Kidney tubule cell (primary cell): ENCODE results near the gene PRKCZ.
"Not testable (repeated sequence)": the region's sequence is repeated elsewhere in the genome, so short reads cannot be mapped to it uniquely, and the experiment has no call there.

Experiments used
- DNase-seq: peaks from one replicate; pipeline ENCODE4 v3.0.0-alpha.2; 2018; ENCODE audit warnings: low spot score

PRKCZ gene

DNA sequence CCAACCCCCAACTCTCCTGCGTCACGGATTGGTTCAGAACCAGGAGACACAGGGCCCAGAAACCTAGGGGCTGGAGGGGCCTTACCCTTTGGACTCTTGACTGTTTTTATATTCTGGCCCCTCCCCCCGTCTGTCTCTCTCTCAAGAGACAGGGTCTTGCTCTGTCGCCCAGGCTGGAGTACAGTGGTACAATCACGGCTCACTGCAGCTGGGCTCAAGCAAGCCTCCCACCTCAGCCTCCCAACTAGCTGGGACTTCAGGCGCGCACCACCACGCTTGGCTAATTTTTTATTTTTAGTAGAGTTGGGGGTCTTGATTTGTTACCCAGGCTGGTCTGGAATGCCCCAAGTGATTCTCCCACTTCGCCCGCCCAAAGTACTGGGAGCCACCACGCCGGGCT lies 52.5 kb downstream of the PRKCZ start:
- no peak for DNase-seq

- DNase-seq: no peak
Measured at GRCh38 chr1:2103266-2103900, 53.2 kb downstream of the PRKCZ start.

GRCh38 chr1:2103901-2104590 lies 53.8 kb downstream of the PRKCZ start:
- DNase-seq: no peak

DNA sequence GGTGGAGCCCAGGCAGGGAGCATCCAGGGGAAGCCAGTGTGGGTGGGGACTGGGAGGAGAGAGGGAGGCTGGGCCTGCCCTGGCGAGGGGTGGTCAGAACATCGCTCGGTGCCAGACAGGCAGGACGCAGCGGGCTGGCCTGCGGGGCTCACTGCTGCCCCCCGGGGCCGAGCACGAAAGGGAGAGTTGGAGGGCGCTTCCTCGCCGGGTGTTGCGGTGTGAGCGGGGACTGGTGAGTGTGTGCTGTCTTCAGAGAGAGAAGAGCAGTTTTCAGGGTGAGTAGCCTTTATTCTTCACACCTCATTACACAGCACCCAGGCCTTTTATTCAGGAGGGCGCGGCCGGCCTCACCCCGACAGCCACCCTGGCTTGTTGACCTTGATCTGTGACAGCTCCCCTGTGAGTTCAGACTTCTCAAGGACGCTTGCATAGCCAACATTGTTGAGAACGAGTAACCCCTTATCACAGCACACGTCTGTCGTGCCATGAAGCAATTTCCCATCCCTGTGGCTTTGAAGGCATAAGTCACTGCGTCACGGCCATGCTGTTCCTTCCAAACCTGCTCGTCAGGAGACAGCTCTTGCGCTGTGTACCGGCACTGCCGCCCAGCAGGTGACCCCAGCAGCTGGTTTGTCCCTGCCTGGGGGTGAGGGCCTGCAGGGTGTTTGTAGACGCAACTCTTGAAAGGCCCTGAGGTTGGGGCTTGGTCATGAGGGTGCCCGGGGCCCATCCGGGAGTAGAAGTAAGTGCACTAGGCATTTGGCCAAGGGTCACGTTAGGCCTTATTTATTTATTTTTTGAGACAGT lies 54.6 kb downstream of the PRKCZ start:
- peak; percentile 62 for DNase-seq

DNA sequence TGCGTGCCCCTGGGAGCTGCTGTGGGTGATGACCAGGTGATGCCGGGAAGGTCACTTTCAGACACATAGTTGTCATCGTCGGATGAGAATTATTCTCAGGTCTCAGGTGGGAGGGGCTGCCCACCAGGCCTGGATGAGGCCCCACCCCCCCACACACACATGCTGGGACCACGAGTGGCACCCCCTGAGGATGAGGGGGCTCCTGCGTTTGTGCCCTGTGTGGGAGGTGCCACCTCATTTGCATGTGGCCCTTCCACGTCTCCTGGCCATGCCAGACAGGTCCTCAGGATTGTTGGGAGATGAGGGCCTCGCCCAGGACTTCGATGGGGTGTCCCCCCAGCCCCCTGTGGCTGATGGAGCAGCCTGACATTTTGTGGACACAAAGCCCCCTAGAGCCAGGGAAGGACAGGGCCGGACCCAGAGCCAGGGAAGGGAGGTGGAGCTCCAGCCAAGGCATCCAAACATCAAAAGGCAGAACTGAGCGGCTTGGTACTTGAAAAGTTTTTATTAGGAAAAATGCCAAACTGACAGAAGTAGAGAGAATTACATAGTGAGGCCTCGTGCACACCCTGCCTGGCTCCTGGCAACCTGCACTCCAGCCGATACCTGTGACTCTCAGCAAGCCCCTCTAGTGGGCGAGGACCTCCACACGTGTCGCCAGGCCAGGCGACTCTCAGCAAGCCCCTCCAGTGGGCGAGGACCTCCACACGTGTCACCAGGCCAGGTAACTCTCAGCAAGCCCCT lies 55.7 kb downstream of the PRKCZ start:
- DNase-seq: no peak

GRCh38 chr1:2106659-2107405 lies 56.6 kb downstream of the PRKCZ start:
- DNase-seq: no peak

- DNase-seq: no peak
Measured at GRCh38 chr1:2107586-2108212, 57.5 kb downstream of the PRKCZ start.

DNA sequence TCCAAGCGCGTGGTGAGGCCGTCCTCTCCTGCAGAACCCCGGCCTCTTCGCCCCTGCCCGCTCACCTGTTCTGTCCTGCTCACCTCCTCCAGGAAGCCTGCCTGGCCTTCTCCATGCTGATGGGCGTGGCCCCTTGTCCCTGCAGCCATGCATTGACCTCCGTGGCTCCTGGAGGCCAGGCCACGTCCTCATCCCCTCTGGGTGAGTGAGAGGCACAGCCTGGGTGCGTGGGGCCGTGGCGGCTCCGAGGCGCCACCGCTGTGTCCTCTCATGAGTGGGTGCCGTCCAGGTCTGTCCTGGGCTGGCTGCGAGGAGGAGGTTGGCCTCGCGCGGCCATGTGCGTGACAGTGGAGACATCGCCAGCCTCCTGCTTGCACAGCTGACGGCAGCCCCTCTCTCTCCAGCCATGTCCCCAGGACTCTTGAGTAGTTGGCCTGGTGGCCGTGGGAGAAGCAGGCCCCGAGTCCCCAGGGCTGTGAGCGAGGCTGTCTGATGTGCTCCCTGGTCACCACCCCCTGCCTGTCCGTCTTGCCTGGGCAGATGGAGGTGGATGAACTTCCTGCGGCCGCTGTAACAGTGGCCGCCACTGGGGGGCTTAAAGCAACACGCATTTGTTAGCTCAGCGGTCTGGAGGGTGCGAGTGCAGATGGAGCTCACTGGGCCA lies 58.1 kb downstream of the PRKCZ start:
- DNase-seq: peak; percentile 9

DNA sequence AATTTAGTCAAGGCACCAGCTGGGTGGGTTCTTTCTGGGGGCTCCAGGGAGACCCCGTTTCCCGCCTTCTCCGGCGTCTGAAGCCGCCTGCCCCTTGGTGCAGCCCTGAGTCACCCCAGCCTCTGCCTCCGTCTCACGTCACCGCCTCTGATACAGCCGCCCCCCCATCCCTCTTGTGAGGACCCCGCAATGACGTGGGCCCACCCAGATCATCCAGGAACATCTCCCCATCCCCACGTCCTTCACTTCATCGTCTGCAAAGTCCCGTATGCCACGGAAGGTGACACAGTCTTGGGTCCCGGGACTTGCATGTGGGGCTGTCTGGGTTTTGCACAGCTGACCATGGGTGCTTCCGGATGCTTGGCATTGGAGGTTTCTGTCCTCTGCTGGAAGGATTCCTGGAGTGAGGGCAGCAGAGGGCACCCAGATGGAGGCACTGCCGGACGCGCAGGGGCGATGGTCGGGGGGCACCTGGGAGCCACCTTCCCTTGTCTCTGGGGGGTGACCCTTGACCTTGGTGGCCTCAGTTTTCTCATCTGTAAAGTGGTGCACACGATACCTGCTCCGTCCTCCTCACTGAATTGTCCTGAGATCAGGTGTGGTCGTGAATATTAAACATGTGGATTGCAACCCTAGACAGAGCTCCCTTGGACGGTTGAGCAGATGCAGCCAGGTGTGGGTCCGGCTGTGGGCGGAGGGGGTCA lies 58.8 kb downstream of the PRKCZ start:
- DNase-seq: no peak

DNA sequence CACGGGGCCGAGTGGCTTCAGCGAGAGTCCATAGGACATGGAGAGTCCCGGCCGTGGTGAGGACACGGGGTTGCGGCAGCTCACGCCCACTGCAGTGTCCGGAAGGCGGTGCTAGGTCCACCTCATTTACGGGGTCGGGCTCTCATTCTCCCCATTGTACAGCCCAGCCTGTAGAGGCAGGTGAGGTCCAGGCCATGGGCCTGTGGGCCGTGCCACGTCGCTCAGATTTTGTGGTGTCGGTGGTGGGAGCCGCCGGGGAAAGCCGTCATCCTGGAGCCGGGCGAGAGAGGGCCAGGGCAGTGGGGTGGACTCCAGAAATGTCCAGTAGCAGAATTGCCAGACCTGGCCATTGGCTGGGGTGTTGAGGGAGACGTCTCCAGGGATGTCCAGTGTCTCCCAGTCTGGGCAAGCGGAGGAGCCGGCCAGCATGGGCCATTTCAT lies 59.4 kb downstream of the PRKCZ start:
- no peak for DNase-seq

DNA sequence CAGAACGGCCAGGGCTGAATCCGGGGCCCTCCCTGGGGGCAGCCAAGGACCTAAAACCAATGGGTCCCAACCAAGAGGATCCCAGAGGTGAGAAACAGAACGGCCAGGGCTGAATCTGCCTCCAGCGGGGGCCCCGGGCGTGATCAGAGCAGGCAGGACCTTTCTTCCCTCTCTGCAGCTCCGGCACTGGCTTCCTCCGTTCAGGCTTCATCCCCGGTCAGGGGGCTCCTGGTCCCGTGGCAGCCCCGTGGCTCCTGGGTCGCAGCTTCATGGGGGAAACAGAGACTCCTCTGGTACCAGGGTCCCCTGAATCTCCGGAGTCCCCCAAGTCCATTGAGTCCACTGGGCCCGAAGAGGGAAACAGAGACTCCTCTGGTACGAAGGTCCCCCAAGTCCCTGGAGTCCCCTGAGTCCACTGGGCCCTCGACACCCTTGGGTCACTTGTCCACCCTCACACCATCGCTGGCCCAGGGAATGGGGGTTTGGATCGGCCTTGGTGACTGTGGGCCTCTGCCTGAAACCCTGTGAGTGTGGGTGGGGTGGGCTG lies 60.1 kb downstream of the PRKCZ start:
- DNase-seq: no peak

- DNase-seq: no peak
Measured at GRCh38 chr1:2110738-2111673, 60.8 kb downstream of the PRKCZ start.

- no peak for DNase-seq
Measured at GRCh38 chr1:2111674-2112035, 61.4 kb downstream of the PRKCZ start.

- DNase-seq: no peak
Measured at GRCh38 chr1:2112280-2112701, 62.1 kb downstream of the PRKCZ start.

GRCh38 chr1:2113620-2114135 lies 63.5 kb downstream of the PRKCZ start:
- DNase-seq: no peak

DNA sequence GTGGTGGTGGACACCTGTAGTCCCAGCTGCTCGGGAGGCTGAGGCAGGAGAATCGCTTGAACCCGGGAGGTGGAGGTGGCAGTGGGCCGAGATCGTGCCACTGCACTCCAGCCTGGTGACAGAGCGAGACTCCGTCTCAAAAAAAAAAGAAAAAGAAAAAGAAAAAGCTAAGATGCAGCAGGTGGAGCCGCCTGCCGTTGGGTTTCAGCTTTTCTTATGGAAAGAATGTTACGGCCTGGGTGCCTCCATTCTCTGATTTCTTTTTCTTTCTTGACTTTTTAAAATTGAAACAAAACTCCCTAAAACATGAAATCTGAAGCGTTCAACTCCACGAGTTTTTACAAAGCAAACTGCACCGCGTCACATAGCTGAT lies 64.4 kb downstream of the PRKCZ start:
- not testable (repeated sequence) for DNase-seq

- DNase-seq: no peak
Measured at GRCh38 chr1:2115008-2115641, 64.9 kb downstream of the PRKCZ start.
